ENCODE measurements around the gene MVK. TPM values are rescaled to one million over a fixed set of nuclear protein-coding genes. Genes with fewer than 3 reads are reported as not detected.

The MVK gene
- total RNA-seq, 1 donor from 2014 or later, result 11.8 TPM

GRCh38 chr12:109542014-109542413 lies 31.6 kb upstream of the MVK start:
- ATAC-seq, result no peak
- no peak for DNase-seq (ENCODE audit: missing footprints)
- intact Hi-C loops (cut with DNase I), result no loop called here

DNA sequence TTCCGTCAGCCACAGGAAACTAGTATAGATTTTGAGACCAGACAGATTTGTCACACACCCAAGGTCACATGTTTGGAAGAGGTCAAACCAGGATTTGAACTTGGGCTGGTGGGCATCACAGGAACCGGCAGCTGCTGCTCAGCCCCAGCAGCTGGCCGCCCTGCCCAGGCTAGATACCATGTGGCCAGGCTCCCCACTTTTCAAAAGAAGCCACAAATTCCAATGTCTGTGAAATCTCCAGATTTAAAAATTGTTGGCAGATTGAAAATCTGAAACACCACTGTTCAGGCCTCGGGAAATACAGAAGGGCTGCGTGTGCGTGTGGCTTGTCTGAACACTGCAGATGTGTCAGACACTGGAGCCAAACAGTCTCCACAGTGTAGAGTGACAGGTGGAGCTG lies 30.7 kb upstream of the MVK start:
- DNase-seq (ENCODE audit: missing footprints), result peak; percentile 17
- no peak for ATAC-seq
- intact Hi-C loops (cut with DNase I), result no loop called here

DNA sequence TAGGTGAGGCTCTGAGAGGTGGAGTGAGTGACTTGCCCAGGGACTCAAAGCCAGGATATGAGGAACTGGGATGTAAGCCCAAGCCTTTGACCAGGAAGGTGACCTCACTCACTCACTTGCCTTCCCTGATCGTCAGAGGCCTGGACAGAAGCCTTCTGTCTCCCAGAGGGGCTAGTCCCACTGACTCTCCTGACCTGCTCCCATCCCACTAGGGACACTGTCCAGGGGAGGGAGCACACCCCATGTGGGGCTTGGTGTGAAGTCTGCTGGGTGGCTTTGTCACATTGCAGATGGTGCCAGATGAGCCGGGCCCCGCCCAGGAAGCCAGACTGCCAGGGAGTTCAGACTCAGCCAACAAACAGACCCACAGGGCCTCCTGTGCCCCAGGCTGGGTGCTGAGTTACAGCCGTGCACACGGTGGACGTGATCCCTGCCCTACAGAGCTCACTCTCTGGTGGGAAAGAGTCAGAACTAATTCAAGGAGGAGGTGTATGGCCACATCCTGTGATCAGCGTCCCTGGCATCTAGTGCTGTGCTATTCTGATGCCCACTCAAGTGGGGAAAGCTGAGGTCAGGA lies 28.6 kb upstream of the MVK start:
- ATAC-seq (peak; percentile 51), DNase-seq (ENCODE audit: missing footprints) (peak; percentile 76)
- intact Hi-C loops (cut with DNase I), result no loop called here

GRCh38 chr12:109545826-109546225 lies 27.8 kb upstream of the MVK start:
- DNase-seq (ENCODE audit: missing footprints), result peak; percentile 47
- intact Hi-C loops (cut with DNase I), result no loop called here
- no peak for ATAC-seq

DNA sequence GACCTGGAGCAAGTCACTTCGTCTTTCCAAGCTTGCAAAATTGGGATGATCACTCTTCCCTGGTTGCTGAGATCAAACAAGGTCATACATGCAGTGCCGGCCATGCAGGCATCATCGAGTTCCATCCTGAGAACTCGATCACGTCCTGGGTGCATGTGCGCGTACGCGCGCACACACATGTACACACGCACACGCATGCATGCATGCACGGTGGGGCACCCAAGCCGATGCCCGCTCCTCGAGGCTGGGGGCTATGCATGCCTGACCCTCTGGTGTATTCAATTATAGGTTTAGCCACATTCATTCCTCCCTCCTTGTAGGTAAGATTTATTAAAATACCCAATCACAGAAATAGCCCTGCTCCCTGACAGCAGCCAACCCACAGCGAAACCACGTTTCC lies 26.3 kb upstream of the MVK start:
- ATAC-seq (no peak), DNase-seq (ENCODE audit: missing footprints) (peak; percentile 63)
- intact Hi-C loops (cut with DNase I), result no loop called here

- intact Hi-C loops (cut with DNase I), result no loop called here
- ATAC-seq, result no peak
- no peak for DNase-seq (ENCODE audit: missing footprints)
Measured at GRCh38 chr12:109548258-109548657, 25.3 kb upstream of the MVK start.

DNA sequence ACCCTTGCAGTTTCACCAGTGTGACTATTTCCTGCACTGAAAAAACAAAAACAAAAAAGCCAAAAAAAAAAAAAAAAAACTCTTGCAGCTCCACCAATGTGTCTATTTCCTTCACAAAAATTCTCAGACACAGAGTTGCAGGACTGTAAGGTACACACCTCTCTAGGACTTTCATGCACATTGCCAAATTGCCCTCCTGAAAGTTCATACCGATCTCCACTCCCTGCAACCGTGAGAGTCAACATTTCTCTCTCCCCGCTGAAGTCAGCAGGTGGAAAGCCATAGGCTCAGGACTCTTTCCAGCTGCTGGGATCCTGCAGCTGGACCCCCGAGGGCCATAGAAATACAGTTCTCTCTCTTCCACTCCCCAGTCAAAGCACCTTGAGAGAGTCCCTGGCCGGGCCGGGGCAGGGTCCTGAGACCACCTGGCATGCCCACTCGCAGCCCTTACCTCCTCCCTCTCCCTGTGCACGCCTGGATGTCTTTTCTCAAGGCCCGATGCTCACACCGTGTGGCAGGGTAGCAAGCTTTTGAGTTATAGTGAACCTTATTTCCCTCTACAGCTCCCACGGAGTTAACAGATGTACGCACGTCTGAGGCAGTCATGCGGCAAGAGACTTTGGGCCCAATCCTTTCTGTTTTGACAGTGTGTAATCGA lies 23.9 kb upstream of the MVK start:
- no peak for ATAC-seq
- DNase-seq (ENCODE audit: missing footprints), result peak; percentile 45
- intact Hi-C loops (cut with DNase I), result no loop called here

GRCh38 chr12:109550281-109550680 lies 23.3 kb upstream of the MVK start:
- intact Hi-C loops (cut with DNase I), result no loop called here
- DNase-seq (ENCODE audit: missing footprints), result peak; percentile 68
- ATAC-seq, result no peak

DNA sequence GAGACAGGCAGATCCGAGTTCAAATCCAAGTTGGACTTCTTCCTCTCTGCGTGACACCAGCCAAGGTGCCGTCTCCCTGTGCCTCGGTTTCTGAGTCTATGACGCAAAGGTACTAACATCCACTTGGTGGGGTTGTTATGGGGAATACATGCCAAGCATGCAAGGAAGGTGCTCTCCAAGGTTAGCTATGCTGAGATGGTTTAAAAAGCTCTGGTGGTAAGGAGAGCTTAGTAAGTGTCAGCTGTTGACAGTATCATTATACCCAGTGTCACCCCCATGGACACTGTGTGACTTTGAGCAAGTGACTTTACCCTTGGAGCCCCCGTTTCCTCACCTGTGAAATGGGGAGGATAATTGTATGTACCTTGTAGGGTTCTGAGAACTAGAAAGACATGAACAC lies 22.5 kb upstream of the MVK start:
- no peak for ATAC-seq
- intact Hi-C loops (cut with DNase I), result no loop called here
- no peak for DNase-seq (ENCODE audit: missing footprints)

DNA sequence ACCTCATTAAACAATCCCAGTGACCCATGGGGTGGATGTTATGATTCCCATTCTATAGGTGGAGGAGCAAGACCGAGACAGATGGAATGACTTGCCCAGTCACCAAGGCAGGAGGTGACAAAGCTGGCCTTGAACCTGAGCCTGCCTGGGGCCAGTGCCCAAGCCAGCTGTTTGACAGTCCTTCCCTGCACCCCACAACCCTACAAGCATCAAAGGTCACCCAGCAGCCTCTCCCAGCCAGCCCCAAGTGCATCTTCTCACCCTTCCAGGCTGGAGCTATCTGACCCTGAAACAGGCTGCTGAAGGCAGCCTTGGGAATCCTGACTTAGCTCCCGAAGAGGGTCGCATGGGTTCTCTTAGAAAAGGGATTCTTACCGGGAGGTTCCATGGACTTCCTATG lies 20.6 kb upstream of the MVK start:
- intact Hi-C loops (cut with DNase I), result no loop called here
- ATAC-seq (no peak), DNase-seq (ENCODE audit: missing footprints) (peak; percentile 43)

DNA sequence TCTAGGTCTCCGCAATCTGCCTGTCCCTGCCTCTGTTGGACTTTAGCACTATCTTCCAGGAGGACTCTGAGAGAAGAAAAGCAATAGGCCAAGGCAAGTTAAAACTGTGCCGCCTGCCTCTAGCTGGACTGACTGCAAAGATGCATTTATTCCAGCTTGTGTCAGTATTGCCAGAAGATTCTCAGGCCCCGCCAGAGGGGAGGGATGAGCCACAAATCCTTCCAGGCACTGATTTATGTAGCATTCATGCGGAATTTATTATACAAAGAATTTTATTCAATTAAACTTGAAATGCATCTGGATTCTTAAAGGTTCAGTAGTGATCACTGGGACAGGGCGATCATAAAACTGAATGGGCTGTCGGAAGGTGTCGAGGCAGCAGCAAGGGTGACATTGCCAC lies 20.1 kb upstream of the MVK start:
- intact Hi-C loops (cut with DNase I), result no loop called here
- no peak for ATAC-seq
- peak; percentile 22 for DNase-seq (ENCODE audit: missing footprints)

GRCh38 chr12:109553906-109554500 lies 19.6 kb upstream of the MVK start:
- no peak for ATAC-seq
- peak; percentile 13 for DNase-seq (ENCODE audit: missing footprints)
- intact Hi-C loops (cut with DNase I), result no loop called here

DNA sequence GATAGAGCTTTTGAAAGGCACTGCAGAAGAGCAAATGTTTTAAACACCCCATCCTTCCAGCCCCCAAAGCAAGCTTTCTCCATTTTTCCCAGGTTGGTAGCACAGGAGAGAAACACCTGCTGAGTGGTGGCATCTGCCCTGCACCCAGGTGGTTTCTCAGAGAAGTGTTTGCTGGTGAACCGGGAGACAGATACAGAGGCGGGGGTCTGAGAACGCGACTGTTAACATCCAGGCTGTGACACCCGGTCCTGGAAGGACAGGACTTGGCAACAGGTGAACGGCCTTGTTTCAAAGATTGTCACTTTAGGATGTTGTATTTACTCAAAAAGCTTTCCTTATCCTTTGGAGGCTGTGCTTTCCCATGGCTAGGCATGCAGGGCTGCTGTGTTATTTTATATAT lies 18.8 kb upstream of the MVK start:
- intact Hi-C loops (cut with DNase I), result no loop called here
- ATAC-seq (no peak), DNase-seq (ENCODE audit: missing footprints) (no peak)

DNA sequence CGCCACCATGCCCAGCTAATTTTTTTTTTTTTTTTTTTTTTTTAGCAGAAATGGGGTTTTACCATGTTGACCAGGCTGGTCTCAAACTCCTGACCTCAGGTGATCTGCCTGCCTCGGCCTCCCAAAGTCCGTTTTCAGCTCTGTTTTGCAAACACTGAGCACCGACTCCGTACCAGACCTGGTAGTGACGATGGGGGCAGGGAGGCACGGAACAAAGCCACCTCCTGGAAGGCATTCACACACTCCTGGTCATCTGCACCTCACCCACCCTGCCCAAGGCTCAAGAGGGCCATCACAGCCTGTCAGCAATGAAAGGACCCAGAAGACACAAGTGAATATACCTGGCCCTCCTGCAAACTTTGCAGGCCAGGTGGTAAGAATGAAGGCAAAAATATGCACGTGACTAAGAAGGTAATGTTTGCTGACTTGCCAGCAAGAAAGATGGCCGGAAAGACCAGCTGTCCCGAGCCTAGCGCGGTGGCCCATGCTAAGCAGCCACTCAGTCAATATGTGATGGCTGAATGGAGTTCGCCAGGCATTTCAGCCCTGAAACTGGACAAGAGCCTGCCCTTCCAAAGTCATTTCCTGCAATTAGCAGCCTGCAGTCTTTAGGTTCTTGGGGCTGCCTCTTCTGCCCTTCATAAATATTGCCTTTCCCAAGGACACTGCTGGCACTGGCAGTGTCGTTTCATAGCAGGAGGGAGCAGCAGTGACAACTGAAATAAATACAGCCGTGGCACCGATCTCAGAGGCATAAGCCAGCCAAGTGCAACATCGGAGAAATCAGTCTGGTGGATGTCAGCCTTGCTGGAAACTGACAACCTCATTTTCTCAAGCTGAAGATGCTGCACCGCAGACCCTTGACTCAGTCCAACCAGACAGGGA lies 17.9 kb upstream of the MVK start:
- intact Hi-C loops (cut with DNase I), result no loop called here
- DNase-seq (ENCODE audit: missing footprints), result peak; percentile 30

DNA sequence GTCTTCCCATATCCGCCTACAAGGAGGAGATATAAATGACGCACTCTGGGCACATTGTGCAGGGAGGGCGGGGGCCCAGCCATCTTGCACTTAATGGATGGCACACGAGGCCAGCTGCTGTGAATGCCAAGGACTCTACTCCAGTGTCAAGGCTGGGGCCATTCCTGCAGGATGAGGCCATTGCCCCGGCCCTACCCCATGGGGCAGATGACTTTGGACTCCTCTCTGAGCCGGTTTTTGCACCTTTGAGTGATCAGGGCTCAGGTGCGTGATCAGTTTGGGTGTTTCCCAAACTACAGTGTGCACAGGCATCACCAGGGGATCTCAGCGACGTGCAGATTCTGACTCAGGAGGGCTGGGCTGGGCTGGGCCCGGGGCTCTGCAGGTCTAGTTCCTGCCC lies 16.4 kb upstream of the MVK start:
- intact Hi-C loops (cut with DNase I), result no loop called here
- ATAC-seq, result no peak
- no peak for DNase-seq (ENCODE audit: missing footprints)

More for the DNA sequence above, 17.9 kb upstream of the MVK start:
- ATAC-seq, result no peak

- intact Hi-C loops (cut with DNase I), result no loop called here
- DNase-seq (ENCODE audit: missing footprints) (no peak), ATAC-seq (no peak)
Measured at GRCh38 chr12:109557805-109558204, 15.8 kb upstream of the MVK start.

DNA sequence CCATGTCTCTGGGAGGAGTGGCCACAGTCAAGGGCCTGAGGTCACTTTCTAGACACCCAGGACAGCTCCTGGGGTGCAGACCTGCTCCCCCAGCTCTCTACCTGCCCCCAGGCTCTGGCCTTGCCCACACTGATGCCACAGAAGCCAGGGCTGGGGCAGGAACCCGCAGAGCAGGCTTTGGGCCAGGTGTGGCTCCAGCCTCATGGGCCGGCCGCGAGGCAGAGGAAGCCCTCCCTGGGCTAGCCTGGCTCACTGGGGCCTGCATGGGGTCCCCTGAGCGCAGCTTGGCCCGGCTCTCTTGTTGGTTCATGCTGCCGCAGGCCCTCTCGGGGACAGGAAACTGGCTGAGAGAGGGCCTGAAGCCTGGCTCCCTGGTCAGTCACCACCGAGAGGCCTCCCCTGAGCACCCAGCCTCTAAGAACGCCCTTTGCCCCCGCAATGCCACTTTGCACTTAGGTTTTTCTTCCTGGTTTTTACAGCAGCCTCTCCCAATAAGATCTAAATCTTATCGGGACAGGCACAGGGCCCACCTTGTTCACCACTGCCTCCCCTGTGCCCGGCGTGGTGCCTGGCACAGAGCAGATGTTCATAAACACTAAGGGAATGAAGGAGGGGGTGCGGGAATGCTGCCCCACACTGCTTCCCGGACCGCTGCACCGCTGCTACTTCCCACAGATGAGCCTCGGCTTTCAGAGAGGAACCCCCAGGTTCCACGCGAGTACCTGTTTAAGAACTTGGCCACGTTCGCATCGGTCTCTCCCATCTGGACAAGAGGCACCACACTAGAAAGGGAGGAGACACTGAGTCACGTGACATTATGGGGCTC lies 15.0 kb upstream of the MVK start:
- DNase-seq (ENCODE audit: missing footprints) (no peak), ATAC-seq (no peak)
- intact Hi-C loops (cut with DNase I), result no loop called here

- ATAC-seq (no peak), DNase-seq (ENCODE audit: missing footprints) (no peak)
- intact Hi-C loops (cut with DNase I), result no loop called here
Measured at GRCh38 chr12:109559200-109559505, 14.4 kb upstream of the MVK start.

GRCh38 chr12:109559601-109560000 lies 14.0 kb upstream of the MVK start:
- ATAC-seq (no peak), DNase-seq (ENCODE audit: missing footprints) (no peak)
- intact Hi-C loops (cut with DNase I), result no loop called here
